Endometrial microvascular endothelial cells (primary cell): ENCODE results near the gene TGFBR3. TPM values are rescaled to one million over a fixed set of nuclear protein-coding genes. Genes with fewer than 3 reads are reported as not detected.

Experiments used
- in situ Hi-C: cut with HindIII; loops from 2 replicates; pipeline ENCODE4 v1.10.0; 2017; ENCODE audit warnings: low sequenced_read_pairs, low pct_unique_long_range_greater_than_20kb; ENCODE audit errors: inconsistent ontology term
- total RNA-seq: library from RNA; depleted of rRNA; stranded (reverse); fragments of >200 nt; gene quantifications from one replicate; pipeline ENCODE4 v1.2.3, GENCODE V29; 2015; ENCODE audit errors: inconsistent ontology term

Gene TGFBR3
- total RNA-seq, 1 donor from 2014 or later: 17.8 TPM

GRCh38 chr1:91807921-91808620, 77.9 kb downstream of the TGFBR3 start:
- in situ Hi-C loops: no loop called here

GRCh38 chr1:91806769-91807700, 78.9 kb downstream of the TGFBR3 start:
- in situ Hi-C loops: no loop called here

DNA sequence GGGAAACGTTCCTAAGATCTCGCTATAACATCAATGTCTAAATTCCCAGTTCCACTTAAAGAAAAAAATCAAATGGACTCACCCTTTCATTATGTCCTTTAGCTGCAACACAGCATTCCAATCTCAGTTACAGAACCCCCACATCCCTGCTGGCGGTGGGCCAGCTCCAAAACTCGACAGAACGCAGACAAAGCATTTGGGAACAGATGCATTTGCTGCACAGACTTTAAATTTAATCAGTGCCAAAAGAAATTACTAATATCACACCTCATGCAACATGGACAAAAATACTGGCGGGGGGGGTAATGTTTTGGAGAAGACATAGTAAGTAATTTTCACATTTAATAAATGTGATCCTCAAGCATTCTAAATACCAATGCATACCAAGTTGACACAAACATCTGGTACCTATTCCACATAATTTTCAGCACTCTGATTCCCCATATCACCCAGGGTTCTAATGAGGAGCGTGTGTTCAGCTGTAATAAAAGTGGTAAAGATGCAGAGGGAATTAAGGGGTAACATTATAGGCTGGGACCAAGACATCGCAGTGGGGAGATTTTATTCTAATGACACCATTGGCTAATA, 79.7 kb downstream of the TGFBR3 start:
- in situ Hi-C loops: no loop called here

DNA sequence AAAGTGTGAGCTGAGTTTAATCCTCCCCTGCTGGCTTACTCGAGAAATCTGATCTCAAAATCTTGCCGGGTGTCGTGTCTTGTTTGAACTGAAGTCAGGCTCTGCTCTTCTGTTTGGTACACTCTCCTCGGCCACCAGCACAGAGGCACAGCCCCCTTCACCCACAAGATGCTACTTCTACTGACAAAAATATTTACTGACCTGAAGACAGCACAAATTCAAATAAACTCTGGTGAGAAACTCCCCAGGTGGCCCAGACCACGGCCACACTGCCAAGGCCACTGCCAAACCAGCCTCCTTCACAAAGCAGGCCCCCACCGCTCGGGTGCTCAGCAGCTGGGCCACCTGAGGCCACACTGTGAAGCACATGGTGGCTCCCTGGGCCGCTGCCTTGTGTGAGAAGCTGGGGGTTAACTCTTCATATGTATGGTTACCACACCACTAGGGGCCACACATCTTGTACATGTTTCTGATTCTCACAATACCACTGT, 80.6 kb downstream of the TGFBR3 start:
- in situ Hi-C loops: no loop called here

GRCh38 chr1:91804546-91805023, 81.4 kb downstream of the TGFBR3 start:
- in situ Hi-C loops: no loop called here

DNA sequence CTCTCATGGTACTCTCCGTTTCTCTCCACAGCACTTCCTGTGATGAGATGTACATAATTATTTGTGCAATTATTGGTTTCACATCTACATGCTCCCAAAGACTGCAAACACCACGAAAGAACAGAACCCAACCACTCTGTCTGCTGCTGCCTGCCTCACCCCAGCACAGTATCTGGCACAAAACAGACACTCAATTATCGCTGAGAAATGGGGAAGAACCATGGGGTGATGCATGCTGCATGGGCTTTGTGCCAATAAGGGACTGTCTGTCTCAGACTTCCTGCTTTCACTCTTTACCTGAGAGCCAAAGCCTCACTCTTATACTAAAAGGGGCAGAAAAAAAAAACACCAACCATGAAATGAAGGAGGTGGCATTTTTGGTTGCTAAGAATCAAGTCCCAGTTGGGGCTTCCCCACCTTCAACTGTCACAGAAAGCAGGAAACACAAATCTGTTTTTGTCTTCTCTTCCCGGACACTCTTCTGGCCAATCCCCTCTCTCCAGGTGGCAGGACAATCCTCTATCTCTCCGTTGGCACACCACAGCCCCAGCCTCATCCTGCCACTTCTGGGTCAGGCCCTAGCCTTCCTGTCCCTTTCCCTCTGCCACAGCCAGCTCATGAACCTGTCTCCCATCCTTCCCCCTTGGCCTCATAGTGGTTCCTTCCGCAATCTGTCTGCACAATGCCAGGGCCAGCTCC, 82.0 kb downstream of the TGFBR3 start:
- in situ Hi-C loops: no loop called here

DNA sequence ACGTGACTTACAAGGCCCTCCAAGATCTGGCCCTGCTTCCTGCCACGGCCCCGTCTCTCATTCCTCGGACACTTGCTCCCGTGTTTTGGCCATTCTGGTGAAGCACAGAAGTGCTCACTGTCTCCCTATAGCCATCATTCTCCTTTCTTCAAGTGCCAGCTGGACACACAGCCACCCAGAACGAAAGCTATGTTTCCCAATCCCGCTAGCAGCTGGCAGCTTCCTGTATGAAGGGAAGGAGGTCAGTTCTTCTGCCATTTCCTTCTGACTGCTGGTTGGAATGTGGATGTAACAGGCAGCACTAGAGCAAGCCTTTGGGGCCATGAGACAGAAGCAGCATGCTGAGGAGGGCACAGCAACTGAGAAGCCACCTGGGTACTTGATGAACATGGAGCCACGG, 82.8 kb downstream of the TGFBR3 start:
- in situ Hi-C loops: no loop called here

DNA sequence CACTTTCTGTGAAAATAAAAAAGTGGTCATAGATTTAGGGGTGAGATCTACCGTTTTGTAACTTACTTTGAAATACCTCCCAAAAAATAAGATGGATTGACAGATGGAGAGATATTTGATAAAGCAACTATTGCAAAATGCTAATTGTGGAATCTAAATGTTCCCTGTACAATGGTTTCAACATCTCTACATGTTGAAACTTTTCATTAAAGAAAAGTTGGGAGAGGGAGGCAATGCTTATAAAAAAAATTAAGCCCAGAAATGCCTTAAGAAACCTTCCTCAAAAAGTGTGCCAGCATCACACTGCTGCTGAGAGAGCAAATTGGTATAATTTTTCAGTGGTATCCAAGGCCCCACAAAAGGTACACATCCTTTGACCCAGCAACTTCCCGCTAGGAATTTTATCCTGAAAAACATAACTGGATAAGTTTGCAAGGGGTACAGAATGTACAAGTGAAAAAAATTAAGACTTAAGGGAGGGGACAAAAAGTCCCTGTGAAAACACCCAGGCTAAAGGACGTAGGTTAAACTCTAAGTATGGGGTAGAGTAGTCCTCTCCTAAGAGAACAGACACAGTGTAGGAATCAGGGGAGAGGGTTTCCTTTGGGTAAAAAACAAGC, 84.3 kb downstream of the TGFBR3 start:
- in situ Hi-C loops: no loop called here

- in situ Hi-C loops: no loop called here
Measured at GRCh38 chr1:91799863-91800262, 86.1 kb downstream of the TGFBR3 start.

DNA sequence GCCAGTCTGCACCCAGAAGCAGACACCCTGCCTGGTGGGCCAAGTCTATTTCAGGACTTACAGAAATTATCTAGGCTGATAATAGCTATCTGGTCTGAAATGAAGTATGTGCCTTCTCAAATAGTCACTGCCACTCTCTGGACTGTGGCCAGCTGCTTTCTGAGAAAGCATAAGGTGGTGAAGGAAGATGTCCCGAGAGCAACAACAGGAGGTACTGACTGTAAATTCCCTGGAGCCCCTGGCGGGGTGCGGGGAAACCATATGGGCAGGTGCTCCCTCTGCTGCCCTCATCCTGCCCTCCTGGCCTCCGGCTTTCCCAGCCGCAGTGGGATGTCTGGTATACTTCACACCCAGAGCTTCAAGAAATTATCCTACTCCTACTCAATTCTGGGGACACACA, 86.8 kb downstream of the TGFBR3 start:
- in situ Hi-C loops: no loop called here

DNA sequence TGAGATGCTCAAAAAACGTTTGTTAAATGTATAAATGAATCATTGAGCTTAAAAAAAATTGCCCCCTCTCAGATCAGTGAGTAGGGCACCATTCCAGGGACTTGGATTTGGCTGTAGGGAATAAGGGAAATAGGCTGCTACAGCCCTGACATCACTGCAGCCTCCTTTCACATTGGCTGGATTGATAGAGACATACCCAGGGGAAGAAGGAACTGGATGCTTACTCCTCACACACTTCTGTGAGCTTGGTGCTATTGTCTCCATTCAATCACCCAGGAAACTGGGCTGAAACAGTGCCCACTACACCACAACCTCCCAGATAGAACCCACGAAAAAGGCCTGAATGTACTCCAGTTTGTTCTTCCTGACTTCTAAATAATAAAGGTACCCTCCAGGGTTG, 87.2 kb downstream of the TGFBR3 start:
- in situ Hi-C loops: no loop called here

DNA sequence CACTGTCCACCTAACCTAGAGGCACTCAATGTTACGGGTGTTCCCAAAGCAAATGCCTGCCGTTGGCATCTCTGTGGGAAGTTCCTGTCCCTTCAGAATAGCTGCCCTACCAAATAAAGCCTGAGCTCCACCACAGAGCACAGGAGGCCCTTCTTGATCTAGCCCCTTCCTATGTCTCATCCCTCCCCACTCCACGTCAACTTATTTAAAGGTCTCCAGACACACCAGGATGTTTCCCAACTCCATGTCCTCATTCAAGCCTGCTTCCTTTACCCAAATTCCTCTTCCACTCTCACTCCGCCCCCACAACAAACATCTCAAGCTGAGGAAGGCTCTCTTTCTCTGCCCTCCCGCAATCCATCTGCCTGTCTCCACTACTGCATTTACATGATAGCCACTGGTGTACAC, 87.7 kb downstream of the TGFBR3 start:
- in situ Hi-C loops: no loop called here

GRCh38 chr1:91797164-91797563, 88.8 kb downstream of the TGFBR3 start:
- in situ Hi-C loops: no loop called here

DNA sequence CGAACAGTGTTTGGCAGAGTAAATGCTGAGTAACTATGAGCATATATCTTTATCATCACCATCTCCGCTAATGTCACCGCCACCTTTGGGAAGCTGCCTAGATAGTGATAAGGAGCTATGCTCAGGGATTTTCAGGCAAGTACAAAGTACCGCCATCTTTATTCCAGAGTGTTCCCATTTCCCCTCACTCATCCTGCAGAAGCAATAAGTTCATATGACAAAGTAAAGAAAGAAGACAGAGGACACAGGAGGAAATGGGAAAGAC, 89.6 kb downstream of the TGFBR3 start:
- in situ Hi-C loops: no loop called here

DNA sequence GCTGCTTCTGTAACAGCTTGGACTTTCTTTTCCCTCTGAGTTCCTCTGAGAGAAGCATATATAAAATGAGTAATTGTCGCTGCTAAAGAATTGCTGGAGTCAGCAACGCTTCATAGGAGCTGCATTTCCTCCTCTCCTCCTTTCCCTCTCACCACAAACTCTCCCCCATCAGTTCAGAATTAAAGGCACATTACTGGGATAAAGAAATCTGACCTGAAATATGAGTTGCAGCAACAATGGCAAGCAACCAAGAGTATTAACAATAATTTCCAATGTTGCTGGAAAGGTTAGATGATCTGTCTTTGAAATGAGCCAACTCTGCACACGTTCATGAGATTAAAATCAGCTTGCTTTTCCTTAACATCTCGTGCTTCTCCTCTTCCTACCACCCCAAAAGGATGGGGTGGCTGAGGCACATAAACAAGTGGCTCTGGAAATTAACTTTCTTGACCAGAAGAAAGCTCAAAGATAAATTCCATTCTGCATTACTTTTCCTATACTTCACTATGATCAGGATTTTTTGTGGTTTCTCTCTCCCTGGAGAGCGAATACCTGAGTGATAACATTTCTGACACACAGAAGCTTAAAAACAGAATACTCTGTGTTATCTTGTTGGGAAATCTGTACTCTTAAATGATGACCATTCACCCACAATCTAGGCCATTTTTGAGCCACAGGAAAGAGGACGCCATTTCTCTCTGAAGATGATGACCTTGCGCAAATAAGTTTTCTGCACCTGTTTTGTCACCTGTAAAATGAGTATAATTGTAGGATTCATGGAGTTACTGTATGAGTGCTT, 90.2 kb downstream of the TGFBR3 start:
- in situ Hi-C loops: no loop called here

DNA sequence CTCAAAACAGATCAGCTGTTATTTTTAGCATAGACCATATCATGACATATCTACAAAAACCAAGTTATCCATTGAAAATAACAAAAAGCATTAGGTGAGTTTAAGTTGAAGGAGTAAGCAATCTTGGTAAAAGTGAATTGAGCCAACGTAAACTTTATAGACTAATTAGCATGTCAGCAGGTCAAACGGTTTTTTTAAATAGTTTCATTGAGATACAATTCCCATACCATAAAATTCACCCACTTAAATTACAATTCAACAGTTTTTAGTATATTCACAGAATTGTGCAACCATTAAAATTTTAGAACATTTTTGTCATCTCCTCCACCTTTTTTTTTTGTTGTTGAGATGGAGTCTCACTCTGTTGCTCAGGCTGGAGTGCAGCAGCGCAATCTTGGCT, 92.1 kb downstream of the TGFBR3 start:
- in situ Hi-C loops: no loop called here

DNA sequence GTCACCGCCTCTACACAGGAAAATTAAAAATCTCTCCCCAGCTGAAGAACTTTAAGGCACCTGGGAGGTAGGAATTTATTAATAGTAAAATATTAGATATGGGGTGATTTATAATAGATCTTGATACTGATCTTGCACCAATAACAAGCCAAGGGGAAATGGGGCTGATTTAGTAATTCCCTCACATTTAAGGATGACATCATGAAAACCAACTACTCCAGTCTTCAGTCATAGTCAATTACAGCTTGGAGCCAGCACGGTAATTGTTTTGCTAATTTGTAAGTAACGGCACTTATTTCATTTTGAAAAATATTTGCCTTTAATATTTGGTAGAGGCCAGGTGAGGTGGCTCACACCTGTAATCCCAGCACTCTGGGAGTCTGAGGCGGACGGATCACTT, 92.8 kb downstream of the TGFBR3 start:
- in situ Hi-C loops: no loop called here

DNA sequence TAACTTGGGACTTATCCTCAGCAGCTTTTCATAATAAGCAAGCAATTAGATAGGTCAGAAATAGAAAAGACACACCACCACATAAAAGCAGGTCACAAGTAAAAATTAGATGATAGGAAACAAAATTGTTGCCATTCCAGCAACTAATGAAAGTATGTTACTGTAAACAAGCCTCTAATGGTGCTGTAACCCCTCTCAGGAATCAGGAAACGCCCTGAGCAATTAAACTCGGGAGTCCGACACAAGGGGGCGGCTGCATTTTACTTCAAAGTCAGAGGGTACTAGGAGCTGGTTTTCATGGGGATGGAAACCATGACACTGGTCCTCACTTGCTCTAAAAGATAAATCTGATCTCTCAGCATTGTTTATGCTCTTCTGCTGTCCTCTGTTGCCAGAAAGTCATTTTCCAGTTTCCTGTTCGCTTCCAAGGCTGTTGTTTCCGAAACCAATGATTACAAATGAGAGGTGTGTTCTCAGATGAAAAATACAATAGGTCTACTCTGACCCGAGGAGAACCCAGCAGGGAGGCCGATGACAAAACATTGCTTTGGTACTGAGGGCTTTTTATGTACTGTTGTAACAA, 93.4 kb downstream of the TGFBR3 start:
- in situ Hi-C loops: no loop called here
